Left ventricle myocardium inferior (tissue), 1 donor: ENCODE data around the gene PDGFC. TPM values are rescaled to one million over a fixed set of nuclear protein-coding genes. Genes with fewer than 3 reads are reported as not detected.

ENCODE experiments used
- DNase-seq: peaks from one replicate; pipeline ENCODE4 v3.0.0-alpha.2; 2020
- H3K27ac ChIP-seq: fragments of 200-600 bp; replicated peaks from 2 replicates; pipeline ENCODE4 v1.8.0; 2021
- H3K27me3 ChIP-seq: fragments of 200-600 bp; 2 replicates; pipeline ENCODE4 v1.8.0; 2021; ENCODE audit warnings: low read depth
- H3K36me3 ChIP-seq: fragments of 200-600 bp; 2 replicates; pipeline ENCODE4 v1.8.0; 2021
- H3K4me1 ChIP-seq: fragments of 200-600 bp; 2 replicates; pipeline ENCODE4 v1.8.0; 2021
- H3K4me3 ChIP-seq: fragments of 200-600 bp; 2 replicates; pipeline ENCODE4 v1.8.0; 2021; ENCODE audit warnings: mild to moderate bottlenecking, moderate library complexity
- H3K9me3 ChIP-seq: fragments of 200-600 bp; replicated peaks from 2 replicates; pipeline ENCODE4 v1.8.0; 2021
- CTCF ChIP-seq: fragments of 200-600 bp; IDR thresholded peaks from 2 replicates; pipeline ENCODE4 v1.8.0; 2021; ENCODE audit warnings: antibody characterized with exemption, mild to moderate bottlenecking, borderline replicate concordance
- intact Hi-C: fragments of 100-400 bp; cut with micrococcal nuclease; formaldehyde crosslinking; loops from one replicate; pipeline ENCODE4 v1.11.0; 2022
- total RNA-seq: library from RNA; stranded (reverse); fragmentation: NEBNext Ultra II Directional; extraction: Animal tissue kit (Norgen Biotek cat#: 25700); gene quantifications from one replicate; pipeline ENCODE4 v1.2.1, GENCODE V29; 2021
- donor health status: DM: no; HTN: yes; CAD: no; lungs with severe emphysema.

PDGFC gene
- total RNA-seq, 1 donor from 2014 or later = 12.9 TPM

- H3K4me3 ChIP-seq = no peak overlapping the region
- no peaks in the 10 kb centered on the region for H3K27me3 ChIP-seq
- intact Hi-C loops = no loop called here
- H3K36me3 ChIP-seq = no peaks in the 10 kb centered on the region
- no peak for TF ChIP-seq CTCF
- peaks cover 43% of the 10 kb centered on the region for H3K4me1 ChIP-seq
- no peaks in the 10 kb centered on the region for H3K9me3 ChIP-seq
- DNase-seq = no peak
- no peak overlapping the region for H3K27ac ChIP-seq
Measured at GRCh38 chr4:156962058-156962358, 9.6 kb downstream of the PDGFC start.

GRCh38 chr4:156961196-156962057, 10.2 kb downstream of the PDGFC start:
- DNase-seq = no peak
- Histone ChIP-seq H3K4me1 (peaks cover 44% of the 10 kb centered on the region), H3K27me3 (no peaks in the 10 kb centered on the region), H3K9me3 (no peaks in the 10 kb centered on the region), H3K4me3 (no peak overlapping the region), H3K36me3 (no peaks in the 10 kb centered on the region), H3K27ac (no peak overlapping the region)
- intact Hi-C loops = no loop called here
- no peak for TF ChIP-seq CTCF

- H3K36me3 ChIP-seq = no peaks in the 10 kb centered on the region
- no peak for DNase-seq
- no peaks in the 10 kb centered on the region for H3K27me3 ChIP-seq
- H3K4me1 ChIP-seq = peaks cover 44% of the 10 kb centered on the region
- H3K27ac ChIP-seq = no peak overlapping the region
- no peak for TF ChIP-seq CTCF
- intact Hi-C loops = no loop called here
- no peak overlapping the region for H3K4me3 ChIP-seq
- H3K9me3 ChIP-seq = no peaks in the 10 kb centered on the region
Measured at GRCh38 chr4:156959298-156959702, 12.3 kb downstream of the PDGFC start.

GRCh38 chr4:156958276-156959074, 13.1 kb downstream of the PDGFC start:
- no peaks in the 10 kb centered on the region for H3K9me3 ChIP-seq
- no peaks in the 10 kb centered on the region for H3K36me3 ChIP-seq
- no peak for TF ChIP-seq CTCF
- H3K4me3 ChIP-seq = no peak overlapping the region
- H3K27ac ChIP-seq = no peak overlapping the region
- DNase-seq = no peak
- intact Hi-C loops = no loop called here
- peaks cover 44% of the 10 kb centered on the region for H3K4me1 ChIP-seq
- H3K27me3 ChIP-seq = no peaks in the 10 kb centered on the region

- TF ChIP-seq CTCF = no peak
- no peaks in the 10 kb centered on the region for H3K27me3 ChIP-seq
- H3K4me3 ChIP-seq = no peak overlapping the region
- no peak for DNase-seq
- peaks cover 40% of the 10 kb centered on the region for H3K4me1 ChIP-seq
- H3K27ac ChIP-seq = no peak overlapping the region
- intact Hi-C loops = no loop called here
- no peaks in the 10 kb centered on the region for H3K9me3 ChIP-seq
- no peaks in the 10 kb centered on the region for H3K36me3 ChIP-seq
Measured at GRCh38 chr4:156957556-156957955, 14.0 kb downstream of the PDGFC start.
